ENCODE data around the gene GEMIN2.
"Not testable (repeated sequence)": the region's sequence is repeated elsewhere in the genome, so short reads cannot be mapped to it uniquely, and the experiment has no call there.

Gene GEMIN2, protein sequence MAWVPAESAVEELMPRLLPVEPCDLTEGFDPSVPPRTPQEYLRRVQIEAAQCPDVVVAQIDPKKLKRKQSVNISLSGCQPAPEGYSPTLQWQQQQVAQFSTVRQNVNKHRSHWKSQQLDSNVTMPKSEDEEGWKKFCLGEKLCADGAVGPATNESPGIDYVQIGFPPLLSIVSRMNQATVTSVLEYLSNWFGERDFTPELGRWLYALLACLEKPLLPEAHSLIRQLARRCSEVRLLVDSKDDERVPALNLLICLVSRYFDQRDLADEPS

DNA sequence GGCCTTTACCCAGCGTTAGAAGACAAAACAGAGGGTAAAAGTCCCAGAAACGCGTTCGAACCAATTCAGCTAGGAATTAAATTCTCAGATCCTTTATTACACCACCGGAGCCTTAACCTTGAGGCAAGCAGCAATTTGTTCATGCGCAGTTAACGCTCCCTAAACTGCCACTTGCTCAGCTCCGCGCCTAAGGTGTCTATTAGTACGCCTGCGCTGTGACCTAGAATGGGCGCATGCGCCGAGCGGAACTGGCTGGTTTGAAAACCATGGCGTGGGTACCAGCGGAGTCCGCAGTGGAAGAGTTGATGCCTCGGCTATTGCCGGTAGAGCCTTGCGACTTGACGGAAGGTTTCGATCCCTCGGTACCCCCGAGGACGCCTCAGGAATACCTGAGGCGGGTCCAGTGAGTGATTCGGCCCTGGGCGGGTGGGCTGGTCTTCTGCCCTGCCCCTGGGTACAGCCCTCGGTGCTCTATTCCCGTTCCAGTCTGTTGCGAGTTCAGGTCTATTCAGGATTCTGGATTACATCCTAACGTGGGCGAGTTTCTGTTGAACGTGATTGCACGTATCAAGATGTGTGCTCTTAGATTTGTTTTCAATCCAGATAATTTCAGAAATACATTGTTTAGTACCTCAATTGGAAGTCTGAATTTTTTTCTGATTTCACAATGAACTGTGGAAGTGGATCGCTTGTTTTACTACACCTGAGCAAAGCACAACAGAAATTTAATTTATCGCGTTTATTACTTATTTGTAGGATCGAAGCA, at the start of gene GEMIN2:
GEMIN2 (plus strand) TSS at position 251 of the 766 bp plus-strand sequence; CDS start at position 267, 16 bp downstream.
- DNase-seq (ENCODE audit: low spot score) = peak; percentile 98

DNA sequence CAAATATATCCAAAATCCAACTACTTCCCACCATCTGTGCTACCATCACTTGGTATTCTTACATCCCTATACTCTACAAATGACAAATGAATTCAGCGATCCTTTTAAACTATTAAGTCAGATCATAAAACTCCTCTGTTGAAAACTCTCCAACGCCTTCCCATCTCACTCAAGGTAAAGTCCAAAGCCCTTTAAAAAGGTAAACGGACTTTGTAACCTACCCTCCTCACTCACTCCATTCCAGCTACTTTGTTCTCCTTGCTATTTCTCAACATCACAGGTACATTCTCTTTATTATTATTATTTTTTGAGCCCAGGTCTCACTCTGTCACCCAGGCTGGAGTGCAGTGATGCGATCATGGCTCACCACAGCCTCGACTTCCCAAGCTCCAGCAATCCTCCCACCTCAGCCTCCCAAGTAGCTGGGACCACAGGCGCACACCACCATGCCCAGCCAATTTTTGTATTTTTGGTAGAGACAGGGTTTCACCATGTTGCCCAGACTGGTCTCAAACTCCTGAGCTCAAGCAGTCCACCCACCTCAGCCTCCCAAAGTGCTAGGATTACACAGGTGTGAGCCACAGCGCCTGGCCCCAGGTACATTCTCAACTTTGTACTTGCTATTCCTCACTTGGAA, 44.8 kb upstream of the GEMIN2 start:
- DNase-seq (ENCODE audit: low spot score) = not testable (repeated sequence)

DNA sequence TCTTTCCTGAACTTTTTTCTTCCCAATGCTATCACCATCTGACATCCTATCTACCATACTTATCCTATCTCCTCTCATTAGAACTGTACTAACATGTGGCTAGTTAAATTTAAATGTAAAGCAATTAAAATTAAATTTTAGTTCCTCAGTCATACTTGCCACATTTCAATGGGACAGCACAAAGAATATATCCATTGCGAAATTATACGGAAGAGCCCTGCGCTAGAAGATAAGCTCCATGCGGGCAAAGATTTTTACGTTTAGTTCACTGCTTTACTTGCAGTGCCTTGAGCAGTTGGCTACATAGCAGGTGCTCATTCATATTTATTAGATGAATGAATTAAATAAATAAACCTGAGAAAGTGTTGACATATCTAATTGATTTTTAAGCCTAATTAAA, 44.2 kb upstream of the GEMIN2 start:
- no peak for DNase-seq (ENCODE audit: low spot score)

GRCh38 chr14:39071096-39071495, 43.0 kb upstream of the GEMIN2 start:
- DNase-seq (ENCODE audit: low spot score) = no peak

- no peak for DNase-seq (ENCODE audit: low spot score)
Observed at GRCh38 chr14:39080886-39081285, 33.2 kb upstream of the GEMIN2 start.

DNA sequence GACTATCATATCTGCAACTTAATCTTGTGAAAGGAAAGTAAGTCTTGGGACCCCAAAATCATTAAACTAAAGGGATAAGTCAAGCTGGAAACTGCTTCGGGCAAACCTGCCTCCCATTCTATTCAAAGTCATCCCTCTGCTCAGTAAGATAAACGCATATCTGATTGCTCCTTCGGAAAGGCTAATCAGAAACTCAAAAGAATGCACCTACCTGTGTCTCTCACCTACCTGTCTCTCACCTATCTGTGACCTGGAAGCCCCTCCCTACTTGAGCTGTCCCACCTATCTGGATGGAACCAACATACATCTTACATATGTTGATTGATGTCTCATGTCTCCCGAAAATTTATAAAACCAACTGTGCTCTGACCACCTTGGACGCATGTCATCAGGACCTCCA, 31.0 kb upstream of the GEMIN2 start:
- DNase-seq (ENCODE audit: low spot score) = no peak

DNA sequence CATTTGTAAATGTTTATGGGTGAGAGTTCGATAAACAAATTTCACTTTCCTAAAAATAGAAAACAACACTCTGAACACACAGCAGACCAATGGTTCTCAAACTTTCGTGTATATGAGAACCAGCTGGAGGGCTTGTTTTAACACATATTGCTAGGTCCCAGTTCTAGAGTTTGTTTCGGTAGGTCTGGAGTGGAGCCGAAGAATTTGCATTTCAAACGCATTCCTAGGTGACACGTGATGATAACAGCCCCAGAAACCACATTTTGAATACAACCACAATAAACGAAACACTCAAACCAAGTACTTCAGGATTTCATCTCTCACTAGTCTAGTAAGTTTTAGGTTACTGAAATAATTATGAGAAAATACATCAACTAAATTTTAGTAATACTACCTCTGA, 28.2 kb upstream of the GEMIN2 start:
- DNase-seq (ENCODE audit: low spot score) = no peak

DNA sequence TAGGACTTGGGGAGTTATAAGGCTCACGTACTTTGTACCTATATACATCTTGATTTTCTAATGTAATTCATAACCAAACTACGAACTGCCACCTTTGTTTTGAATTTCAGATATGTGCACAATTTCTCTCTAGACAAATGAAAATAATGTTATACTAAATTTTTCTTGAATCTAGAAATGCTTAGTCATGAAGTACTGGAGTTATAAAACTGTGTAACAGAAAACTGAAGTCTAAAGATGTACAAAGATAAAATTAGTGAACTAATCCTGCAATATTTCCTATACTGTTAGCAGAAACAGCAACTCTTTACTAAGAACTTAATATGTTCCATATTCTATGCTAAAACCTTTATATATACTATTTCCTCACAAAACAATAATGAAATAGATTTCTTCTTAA, 26.6 kb upstream of the GEMIN2 start:
- no peak for DNase-seq (ENCODE audit: low spot score)

- DNase-seq (ENCODE audit: low spot score) = no peak
Observed at GRCh38 chr14:39090548-39091111, 23.5 kb upstream of the GEMIN2 start.

DNA sequence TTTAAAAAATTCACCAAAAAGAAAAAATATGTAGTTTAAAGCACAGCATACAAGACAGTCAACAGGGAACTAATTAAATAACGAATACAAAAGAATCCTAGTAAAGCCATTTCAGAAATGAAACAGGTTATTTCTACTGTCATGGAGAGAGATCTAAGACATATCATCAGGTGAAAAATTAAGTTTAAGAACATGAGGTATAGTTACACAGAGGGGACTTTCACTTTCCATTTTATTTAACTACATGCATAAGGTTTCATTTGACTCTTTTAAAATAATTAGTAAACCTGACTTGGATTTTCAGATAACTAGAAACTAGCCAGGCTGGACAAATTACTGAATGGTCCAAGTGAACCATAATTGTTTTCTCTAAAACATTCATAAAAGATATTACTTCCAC, 22.4 kb upstream of the GEMIN2 start:
- DNase-seq (ENCODE audit: low spot score) = no peak

DNA sequence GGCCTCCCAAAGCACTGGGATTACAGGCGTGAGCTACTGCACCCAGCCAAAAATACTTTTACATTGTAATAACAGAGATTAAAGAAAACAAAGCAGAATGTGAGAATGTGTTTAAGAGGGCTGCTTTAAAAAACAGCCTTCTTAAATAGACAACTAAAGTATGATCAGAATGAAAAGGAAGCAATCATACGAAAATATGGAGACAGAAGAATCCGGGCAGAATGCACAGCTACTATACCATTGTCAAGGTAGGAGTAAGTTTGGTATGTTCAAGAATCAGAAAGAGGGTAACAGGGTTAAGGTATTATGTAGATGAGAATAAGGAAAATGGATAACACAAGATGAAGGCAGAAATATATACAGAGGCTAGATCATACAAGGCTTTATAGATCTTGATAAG, 19.6 kb upstream of the GEMIN2 start:
- no peak for DNase-seq (ENCODE audit: low spot score)

DNA sequence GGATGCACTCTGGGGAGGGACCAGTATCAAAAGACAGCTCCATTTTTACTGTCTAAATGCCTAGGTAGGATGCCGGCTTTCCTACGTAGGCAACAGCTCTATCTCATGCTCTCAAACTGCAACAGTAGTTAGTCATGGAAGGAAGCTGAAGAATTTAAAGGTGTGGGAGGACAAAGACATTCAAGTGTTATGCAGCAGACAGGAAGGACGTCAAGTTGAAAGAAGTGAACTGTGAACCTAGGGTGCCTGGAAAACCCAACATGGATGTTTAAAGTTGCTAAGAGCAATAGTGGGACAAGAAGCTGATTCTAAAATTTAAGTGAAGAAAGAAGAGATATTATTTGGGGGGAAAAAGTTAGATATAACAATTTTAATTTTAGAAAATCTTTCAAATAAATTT, 17.0 kb upstream of the GEMIN2 start:
- no peak for DNase-seq (ENCODE audit: low spot score)

DNA sequence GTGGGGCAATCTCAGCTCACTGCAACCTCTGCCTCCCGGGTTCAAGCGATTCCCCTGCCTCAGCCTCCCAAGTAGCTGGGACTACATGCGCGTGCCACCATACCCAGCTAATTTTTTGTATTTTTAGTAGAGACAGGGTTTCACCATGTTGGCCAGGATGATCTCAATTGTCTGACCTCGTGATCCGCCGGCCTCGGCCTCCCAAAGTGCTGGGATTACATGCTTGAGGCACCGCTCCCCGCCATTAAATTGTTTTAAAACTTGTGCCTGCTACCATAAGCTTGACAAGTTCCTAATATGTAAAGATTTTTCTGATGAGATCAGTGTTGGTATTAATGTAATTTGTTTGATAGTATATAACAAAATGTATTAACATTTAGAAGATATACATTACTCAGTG, 14.9 kb upstream of the GEMIN2 start:
- DNase-seq (ENCODE audit: low spot score) = not testable (repeated sequence)

GRCh38 chr14:39099748-39100147, 14.4 kb upstream of the GEMIN2 start:
- no peak for DNase-seq (ENCODE audit: low spot score)

- DNase-seq (ENCODE audit: low spot score) = no peak
Observed at GRCh38 chr14:39102265-39102968, 11.7 kb upstream of the GEMIN2 start.

GRCh38 chr14:39102969-39103957, 10.9 kb upstream of the GEMIN2 start, which contains the start of gene SEC23A:
Gene SEC23A (minus strand): TSS chr14:39103235. CDS start chr14:39096118, 7,117 bp downstream.
- peak; percentile 40 for DNase-seq (ENCODE audit: low spot score)

DNA sequence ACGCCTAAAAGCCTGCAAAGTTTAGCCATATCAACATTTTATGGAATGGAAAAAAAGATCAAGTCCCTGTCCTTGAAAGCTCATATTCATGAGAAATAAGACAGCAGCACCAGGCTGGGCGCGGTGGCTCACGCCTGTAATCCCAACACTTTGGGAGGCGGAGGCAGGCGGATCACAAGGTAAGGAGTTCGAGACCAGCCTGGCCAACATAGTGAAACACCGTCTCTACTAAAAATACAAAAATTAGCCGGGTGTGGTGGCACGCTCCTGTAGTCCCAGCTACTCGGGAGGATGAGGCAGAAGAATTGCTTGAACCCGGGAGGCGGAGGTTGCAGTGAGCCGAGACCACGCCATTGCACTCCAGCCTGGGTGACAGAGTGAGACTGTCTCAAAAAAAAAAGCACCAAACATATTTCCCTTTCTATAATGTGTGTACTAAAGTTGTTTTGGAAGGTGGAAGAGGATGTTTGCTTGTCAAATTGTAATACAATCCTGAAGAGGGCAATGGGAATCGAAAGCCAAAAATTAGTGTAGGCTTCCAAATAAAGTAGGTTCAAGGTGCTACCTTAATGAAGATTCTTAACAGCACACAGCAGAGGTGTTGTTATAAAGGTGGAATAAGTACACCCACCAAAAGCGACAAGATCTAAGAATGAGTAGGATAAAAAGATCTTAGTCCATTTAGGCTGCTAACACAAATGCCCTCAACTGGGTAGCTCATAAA, 9.9 kb upstream of the GEMIN2 start:
- not testable (repeated sequence) for DNase-seq (ENCODE audit: low spot score)

- DNase-seq (ENCODE audit: low spot score) = peak; percentile 51
Observed at GRCh38 chr14:39107591-39107996, 6.5 kb upstream of the GEMIN2 start.

GRCh38 chr14:39108791-39109190, 5.3 kb upstream of the GEMIN2 start:
- no peak for DNase-seq (ENCODE audit: low spot score)

All from COLO829 (cell line).